ENCODE measurements around the gene ARMH3.
"Not testable (repeated sequence)": the region's sequence is repeated elsewhere in the genome, so short reads cannot be mapped to it uniquely, and the experiment has no call there.

The ARMH3 gene

GRCh38 chr10:102064868-102065560 is 9.0 kb upstream of the ARMH3 start, which contains the start of gene HPS6:
HPS6 (plus strand) TSS chr10:102065349; CDS start chr10:102065475, 126 bp downstream.
- Histone ChIP-seq H3K9me2 (replicated peaks; ENCODE audit: insufficient read depth, low read length) (no peaks in the 10 kb centered on the region), H3K4me2 (ENCODE audit: low read depth, low read length) (peak within 1 kb of the TSS; percentile 99), H3K27ac (ENCODE audit: low read length) (peak within 1 kb of the TSS; percentile 47; the same call in 1 of the 2 replicates), H3K9me3 (replicated peaks; ENCODE audit: insufficient read depth, low read length) (no peaks in the 10 kb centered on the region), H3F3A (ENCODE audit: insufficient read depth, low read length) (0 out of 2 replicates have a peak, but pooled peaks cover 8% of the 10 kb centered on the region), H3K27me3 (replicated peaks; ENCODE audit: insufficient read depth, low read length) (no peaks in the 10 kb centered on the region), H3K4me3 (ENCODE audit: low read length) (peak within 1 kb of the TSS; percentile 82), H3K79me2 (ENCODE audit: low read length) (peaks cover 28% of the 10 kb centered on the region), H3K9ac (ENCODE audit: low read length) (peak within 1 kb of the TSS; percentile 86), H3K36me3 (replicated peaks; ENCODE audit: insufficient read depth, low read length) (no peaks in the 10 kb centered on the region), H4K20me1 (ENCODE audit: insufficient read depth, low read length) (no peaks in the 10 kb centered on the region), H2AFZ (ENCODE audit: low read length) (peak within 1 kb of the TSS; percentile 80), H3K4me1 (ENCODE audit: low read length) (peaks cover 9% of the 10 kb centered on the region; the same call in 1 of the 2 replicates)
- TF ChIP-seq EZH2phosphoT487 (IDR thresholded peaks at IDR 0.05; ENCODE audit: low read length): no peak
- TF ChIP-seq CTCF (IDR thresholded peaks at IDR 0.05; ENCODE audit: low read length): no peak
- no peak for TF ChIP-seq EZH2 (optimal IDR thresholded peaks at IDR 0.05; ENCODE audit: low read depth, low read length)
- peak; percentile 93 for DNase-seq

- Histone ChIP-seq H3K9ac (ENCODE audit: low read length) (peak overlapping the region; percentile 41; the same call in 1 of the 2 replicates), H3F3A (ENCODE audit: insufficient read depth, low read length) (0 out of 2 replicates have a peak, but pooled peaks cover 7% of the 10 kb centered on the region), H4K20me1 (ENCODE audit: insufficient read depth, low read length) (no peaks in the 10 kb centered on the region), H3K36me3 (replicated peaks; ENCODE audit: insufficient read depth, low read length) (no peaks in the 10 kb centered on the region), H2AFZ (ENCODE audit: low read length) (peak overlapping the region; percentile 80), H3K27ac (ENCODE audit: low read length) (peak overlapping the region; percentile 47; the same call in 1 of the 2 replicates), H3K9me3 (replicated peaks; ENCODE audit: insufficient read depth, low read length) (no peaks in the 10 kb centered on the region), H3K4me1 (ENCODE audit: low read length) (peaks cover 9% of the 10 kb centered on the region; the same call in 1 of the 2 replicates), H3K27me3 (replicated peaks; ENCODE audit: insufficient read depth, low read length) (no peaks in the 10 kb centered on the region), H3K79me2 (ENCODE audit: low read length) (peaks cover 28% of the 10 kb centered on the region), H3K4me3 (ENCODE audit: low read length) (peak overlapping the region; percentile 82), H3K4me2 (ENCODE audit: low read depth, low read length) (peak overlapping the region; percentile 99; the same call in 1 of the 2 replicates), H3K9me2 (replicated peaks; ENCODE audit: insufficient read depth, low read length) (no peaks in the 10 kb centered on the region)
- no peak for TF ChIP-seq EZH2 (optimal IDR thresholded peaks at IDR 0.05; ENCODE audit: low read depth, low read length)
- no peak for TF ChIP-seq EZH2phosphoT487 (IDR thresholded peaks at IDR 0.05; ENCODE audit: low read length)
- TF ChIP-seq CTCF (IDR thresholded peaks at IDR 0.05; ENCODE audit: low read length): no peak
- DNase-seq: no peak
Measured at GRCh38 chr10:102064503-102064867, 8.5 kb upstream of the ARMH3 start.

- Histone ChIP-seq H3K4me1 (ENCODE audit: low read length) (0 out of 2 replicates have a peak, but pooled peaks cover 3% of the 10 kb centered on the region), H3K9me2 (replicated peaks; ENCODE audit: insufficient read depth, low read length) (no peaks in the 10 kb centered on the region), H4K20me1 (ENCODE audit: insufficient read depth, low read length) (no peaks in the 10 kb centered on the region), H3K4me2 (ENCODE audit: low read depth, low read length) (no peak overlapping the region), H3K79me2 (ENCODE audit: low read length) (peaks cover 8% of the 10 kb centered on the region), H3K4me3 (ENCODE audit: low read length) (no peak overlapping the region), H3K36me3 (replicated peaks; ENCODE audit: insufficient read depth, low read length) (no peaks in the 10 kb centered on the region), H3F3A (ENCODE audit: insufficient read depth, low read length) (0 out of 2 replicates have a peak, but pooled peaks cover 4% of the 10 kb centered on the region), H3K9me3 (replicated peaks; ENCODE audit: insufficient read depth, low read length) (no peaks in the 10 kb centered on the region), H3K27ac (ENCODE audit: low read length) (no peak overlapping the region), H3K9ac (ENCODE audit: low read length) (no peak overlapping the region), H2AFZ (ENCODE audit: low read length) (no peak overlapping the region), H3K27me3 (replicated peaks; ENCODE audit: insufficient read depth, low read length) (no peaks in the 10 kb centered on the region)
- DNase-seq: no peak
- no peak for TF ChIP-seq CTCF (IDR thresholded peaks at IDR 0.05; ENCODE audit: low read length)
- TF ChIP-seq EZH2 (optimal IDR thresholded peaks at IDR 0.05; ENCODE audit: low read depth, low read length): no peak
- TF ChIP-seq EZH2phosphoT487 (IDR thresholded peaks at IDR 0.05; ENCODE audit: low read length): no peak
Measured at GRCh38 chr10:102059987-102060386, 4.0 kb upstream of the ARMH3 start.

GRCh38 chr10:102054881-102055646 is 909 bp downstream of the ARMH3 start:
- Histone ChIP-seq H3K4me3 (ENCODE audit: low read length) (peak overlapping the region; percentile 86), H2AFZ (ENCODE audit: low read length) (peak overlapping the region; percentile 61), H3K27ac (ENCODE audit: low read length) (peak overlapping the region; percentile 38; the same call in 1 of the 2 replicates), H3K9ac (ENCODE audit: low read length) (peak overlapping the region; percentile 68), H3K4me2 (ENCODE audit: low read depth, low read length) (peak overlapping the region; percentile 81), H3K79me2 (ENCODE audit: low read length) (peaks cover 50% of the 10 kb centered on the region)
- not testable (repeated sequence) for DNase-seq; H3K27me3 ChIP-seq (replicated peaks; ENCODE audit: insufficient read depth, low read length); H3K4me1 ChIP-seq (ENCODE audit: low read length); H3K9me2 ChIP-seq (replicated peaks; ENCODE audit: insufficient read depth, low read length); H3F3A ChIP-seq (ENCODE audit: insufficient read depth, low read length); H3K36me3 ChIP-seq (replicated peaks; ENCODE audit: insufficient read depth, low read length); H4K20me1 ChIP-seq (ENCODE audit: insufficient read depth, low read length); H3K9me3 ChIP-seq (replicated peaks; ENCODE audit: insufficient read depth, low read length)
